GM12865 (cell line): ENCODE results near the gene TAS2R39.
A peak's percentile ranks its signal among the peaks of the same experiment; 100 is the strongest.
"Not testable (repeated sequence)": the region's sequence is repeated elsewhere in the genome, so short reads cannot be mapped to it uniquely, and the experiment has no call there.

Experiments used
- DNase-seq: peaks from one replicate; pipeline ENCODE4 v3.0.0; 2010; ENCODE audit warnings: low read depth
- H3K4me3 ChIP-seq: 2 replicates; pipeline ENCODE4 v1.5.1; 2011; ENCODE audit warnings: mild to moderate bottlenecking, low read depth, low read length, control low read depth
- TF ChIP-seq, protein P1 (sequence below): IDR thresholded peaks from 2 replicates; pipeline ENCODE4 v1.5.1; 2011; ENCODE audit warnings: low read length, control low read depth, low read depth, inconsistent platforms; ENCODE audit not compliant: insufficient read depth; ENCODE audit errors: missing control alignments

The TAS2R39 gene

GRCh38 chr7:143199040-143199439 is 15.8 kb downstream of the TAS2R39 start:
- TF ChIP-seq, protein P1, sequence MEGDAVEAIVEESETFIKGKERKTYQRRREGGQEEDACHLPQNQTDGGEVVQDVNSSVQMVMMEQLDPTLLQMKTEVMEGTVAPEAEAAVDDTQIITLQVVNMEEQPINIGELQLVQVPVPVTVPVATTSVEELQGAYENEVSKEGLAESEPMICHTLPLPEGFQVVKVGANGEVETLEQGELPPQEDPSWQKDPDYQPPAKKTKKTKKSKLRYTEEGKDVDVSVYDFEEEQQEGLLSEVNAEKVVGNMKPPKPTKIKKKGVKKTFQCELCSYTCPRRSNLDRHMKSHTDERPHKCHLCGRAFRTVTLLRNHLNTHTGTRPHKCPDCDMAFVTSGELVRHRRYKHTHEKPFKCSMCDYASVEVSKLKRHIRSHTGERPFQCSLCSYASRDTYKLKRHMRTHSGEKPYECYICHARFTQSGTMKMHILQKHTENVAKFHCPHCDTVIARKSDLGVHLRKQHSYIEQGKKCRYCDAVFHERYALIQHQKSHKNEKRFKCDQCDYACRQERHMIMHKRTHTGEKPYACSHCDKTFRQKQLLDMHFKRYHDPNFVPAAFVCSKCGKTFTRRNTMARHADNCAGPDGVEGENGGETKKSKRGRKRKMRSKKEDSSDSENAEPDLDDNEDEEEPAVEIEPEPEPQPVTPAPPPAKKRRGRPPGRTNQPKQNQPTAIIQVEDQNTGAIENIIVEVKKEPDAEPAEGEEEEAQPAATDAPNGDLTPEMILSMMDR, result no peak
- H3K4me3 ChIP-seq, result no peak overlapping the region
- DNase-seq, result peak; percentile 40

GRCh38 chr7:143202161-143202560 is 18.9 kb downstream of the TAS2R39 start:
- DNase-seq, result no peak
- no peak overlapping the region for H3K4me3 ChIP-seq
- TF ChIP-seq, protein P1, result no peak

GRCh38 chr7:143203386-143203785 is 20.2 kb downstream of the TAS2R39 start:
- TF ChIP-seq, protein P1, result no peak
- no peak overlapping the region for H3K4me3 ChIP-seq
- no peak for DNase-seq

DNA sequence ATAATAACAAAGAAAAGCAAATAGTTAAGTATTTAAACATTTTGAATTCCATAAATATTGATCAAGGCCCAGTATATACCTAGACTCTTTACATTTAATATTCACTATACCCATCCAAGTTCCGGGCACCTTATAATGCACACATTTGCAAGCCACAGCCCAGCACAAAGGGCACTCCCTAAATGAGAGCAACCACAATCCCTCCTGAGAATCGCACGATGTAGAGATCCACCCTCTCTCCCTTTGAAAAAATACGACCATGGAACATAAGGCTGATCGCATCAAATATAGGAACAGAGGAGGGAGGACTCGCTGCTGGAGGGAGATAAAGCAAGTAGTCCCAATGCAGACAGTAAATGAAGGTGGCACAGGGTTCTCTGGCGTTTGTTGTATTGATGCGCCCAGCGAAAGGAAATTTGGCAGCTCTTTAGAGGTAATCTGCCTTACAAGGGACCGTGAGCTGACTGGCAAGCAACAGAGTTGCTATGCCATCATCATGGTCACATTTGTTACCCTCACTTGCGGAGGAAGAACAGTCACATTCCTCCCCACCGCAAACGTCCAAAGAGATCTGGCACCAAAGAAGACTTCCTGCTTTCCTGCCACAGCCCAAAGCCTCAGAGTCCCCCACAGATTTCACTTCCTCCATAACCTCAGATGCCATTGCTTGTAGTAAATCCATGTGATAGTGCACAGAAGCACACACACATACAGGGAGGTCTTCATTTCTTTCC is 22.5 kb downstream of the TAS2R39 start:
- DNase-seq, result peak; percentile 61
- TF ChIP-seq, protein P1, result no peak
- no peak overlapping the region for H3K4me3 ChIP-seq

- H3K4me3 ChIP-seq, result no peak overlapping the region
- TF ChIP-seq, protein P1, result no peak
- DNase-seq, result no peak
Measured at GRCh38 chr7:143210541-143210940, 27.3 kb downstream of the TAS2R39 start.

GRCh38 chr7:143213478-143213877 is 30.3 kb downstream of the TAS2R39 start:
- not testable (repeated sequence) for DNase-seq, H3K4me3 ChIP-seq

DNA sequence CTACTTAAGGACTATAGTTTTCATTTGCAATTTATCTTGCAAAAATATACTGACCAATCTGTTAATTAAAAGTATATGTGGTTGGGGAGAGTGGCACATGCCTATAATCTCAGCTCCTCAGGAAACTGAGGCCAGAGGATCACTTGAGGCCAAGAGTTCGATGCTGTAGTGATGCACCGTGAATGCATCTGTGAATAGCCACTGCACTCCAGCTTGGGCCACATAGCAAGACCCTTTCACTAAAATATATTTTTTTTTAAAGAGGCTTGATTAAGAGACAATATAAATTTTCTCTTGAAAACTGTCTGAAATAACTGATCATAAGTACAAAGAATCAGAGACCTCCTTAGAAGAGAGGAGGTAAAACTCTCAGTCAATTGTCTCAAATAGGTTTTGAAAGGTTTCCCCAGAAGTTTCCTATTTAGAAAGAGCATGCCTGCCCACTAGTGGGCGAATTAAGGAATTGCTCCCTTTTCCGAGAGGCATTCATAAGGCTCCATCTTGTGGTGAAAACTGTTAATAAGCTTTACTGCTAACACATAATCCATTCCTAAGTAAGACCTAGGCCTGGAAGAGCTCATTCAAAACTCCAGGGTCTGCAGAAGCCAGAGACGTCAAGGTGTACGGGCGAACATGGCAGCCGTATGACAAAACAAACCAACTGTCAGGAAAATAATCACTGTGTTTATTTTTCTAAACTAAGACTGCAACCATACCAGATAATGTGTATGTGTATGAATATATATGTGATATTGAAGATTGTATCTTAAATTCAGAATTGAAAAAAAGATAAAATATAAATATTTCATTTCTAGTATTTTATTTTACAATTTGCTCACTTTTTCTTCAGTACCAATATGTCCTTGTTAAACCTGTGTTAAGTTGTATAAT is 31.8 kb downstream of the TAS2R39 start:
- DNase-seq, result peak; percentile 87
- TF ChIP-seq, protein P1, result peak; percentile 99

More for the DNA sequence above, 31.8 kb downstream of the TAS2R39 start:
- H3K4me3 ChIP-seq, result no peak overlapping the region
